ENCODE measurements around the gene BEND7. TPM values are rescaled to one million over a fixed set of nuclear protein-coding genes. Genes with fewer than 3 reads are reported as not detected.

BEND7 gene
- total and polyA plus RNA-seq, 9 of the 15 experiments (the other 6 are each of a cell fraction or from before 2014, with no cell fraction given) = 1.3 to 11.4 (median 5.2) TPM

DNA sequence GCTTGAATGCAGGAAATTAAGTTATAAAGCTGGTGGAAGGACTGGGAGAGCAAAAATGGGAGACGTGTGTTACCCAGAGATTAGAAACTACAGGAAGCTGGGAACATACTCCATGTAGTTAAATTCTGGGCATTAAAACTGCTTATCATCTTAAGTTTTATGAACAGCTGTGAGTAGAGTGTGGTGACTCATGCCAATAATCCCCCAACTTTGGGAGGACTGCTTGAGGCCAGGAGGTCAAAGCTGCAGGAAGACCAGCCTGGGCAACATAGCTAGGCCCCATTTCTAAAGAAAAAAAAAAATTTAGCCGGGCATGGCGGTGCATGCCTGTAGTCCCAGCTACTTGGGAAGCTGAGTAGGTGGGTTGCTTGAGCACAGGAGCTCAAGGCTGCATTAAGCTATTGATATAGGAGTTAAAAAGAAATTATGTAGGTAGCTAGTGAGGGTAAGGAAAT lies 124.5 kb downstream of the BEND7 start (continued):
- TF ChIP-seq, protein P1, sequence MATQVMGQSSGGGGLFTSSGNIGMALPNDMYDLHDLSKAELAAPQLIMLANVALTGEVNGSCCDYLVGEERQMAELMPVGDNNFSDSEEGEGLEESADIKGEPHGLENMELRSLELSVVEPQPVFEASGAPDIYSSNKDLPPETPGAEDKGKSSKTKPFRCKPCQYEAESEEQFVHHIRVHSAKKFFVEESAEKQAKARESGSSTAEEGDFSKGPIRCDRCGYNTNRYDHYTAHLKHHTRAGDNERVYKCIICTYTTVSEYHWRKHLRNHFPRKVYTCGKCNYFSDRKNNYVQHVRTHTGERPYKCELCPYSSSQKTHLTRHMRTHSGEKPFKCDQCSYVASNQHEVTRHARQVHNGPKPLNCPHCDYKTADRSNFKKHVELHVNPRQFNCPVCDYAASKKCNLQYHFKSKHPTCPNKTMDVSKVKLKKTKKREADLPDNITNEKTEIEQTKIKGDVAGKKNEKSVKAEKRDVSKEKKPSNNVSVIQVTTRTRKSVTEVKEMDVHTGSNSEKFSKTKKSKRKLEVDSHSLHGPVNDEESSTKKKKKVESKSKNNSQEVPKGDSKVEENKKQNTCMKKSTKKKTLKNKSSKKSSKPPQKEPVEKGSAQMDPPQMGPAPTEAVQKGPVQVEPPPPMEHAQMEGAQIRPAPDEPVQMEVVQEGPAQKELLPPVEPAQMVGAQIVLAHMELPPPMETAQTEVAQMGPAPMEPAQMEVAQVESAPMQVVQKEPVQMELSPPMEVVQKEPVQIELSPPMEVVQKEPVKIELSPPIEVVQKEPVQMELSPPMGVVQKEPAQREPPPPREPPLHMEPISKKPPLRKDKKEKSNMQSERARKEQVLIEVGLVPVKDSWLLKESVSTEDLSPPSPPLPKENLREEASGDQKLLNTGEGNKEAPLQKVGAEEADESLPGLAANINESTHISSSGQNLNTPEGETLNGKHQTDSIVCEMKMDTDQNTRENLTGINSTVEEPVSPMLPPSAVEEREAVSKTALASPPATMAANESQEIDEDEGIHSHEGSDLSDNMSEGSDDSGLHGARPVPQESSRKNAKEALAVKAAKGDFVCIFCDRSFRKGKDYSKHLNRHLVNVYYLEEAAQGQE (IDR thresholded peaks at IDR 0.05; ENCODE audit: borderline replicate concordance) = peak; percentile 9; the same call in 1 of the 2 replicates
- TF ChIP-seq, protein P1 (CRISPR knock-in tag; IDR thresholded peaks at IDR 0.05; ENCODE audit: low read depth) = no peak
- peak; percentile 95 for TF ChIP-seq GATAD2B (IDR thresholded peaks at IDR 0.05; ENCODE audit: borderline replicate concordance)
- TF ChIP-seq HLTF (IDR thresholded peaks at IDR 0.05) = no peak; the same call in 1 of the 2 replicates
- TF ChIP-seq, protein P2, sequence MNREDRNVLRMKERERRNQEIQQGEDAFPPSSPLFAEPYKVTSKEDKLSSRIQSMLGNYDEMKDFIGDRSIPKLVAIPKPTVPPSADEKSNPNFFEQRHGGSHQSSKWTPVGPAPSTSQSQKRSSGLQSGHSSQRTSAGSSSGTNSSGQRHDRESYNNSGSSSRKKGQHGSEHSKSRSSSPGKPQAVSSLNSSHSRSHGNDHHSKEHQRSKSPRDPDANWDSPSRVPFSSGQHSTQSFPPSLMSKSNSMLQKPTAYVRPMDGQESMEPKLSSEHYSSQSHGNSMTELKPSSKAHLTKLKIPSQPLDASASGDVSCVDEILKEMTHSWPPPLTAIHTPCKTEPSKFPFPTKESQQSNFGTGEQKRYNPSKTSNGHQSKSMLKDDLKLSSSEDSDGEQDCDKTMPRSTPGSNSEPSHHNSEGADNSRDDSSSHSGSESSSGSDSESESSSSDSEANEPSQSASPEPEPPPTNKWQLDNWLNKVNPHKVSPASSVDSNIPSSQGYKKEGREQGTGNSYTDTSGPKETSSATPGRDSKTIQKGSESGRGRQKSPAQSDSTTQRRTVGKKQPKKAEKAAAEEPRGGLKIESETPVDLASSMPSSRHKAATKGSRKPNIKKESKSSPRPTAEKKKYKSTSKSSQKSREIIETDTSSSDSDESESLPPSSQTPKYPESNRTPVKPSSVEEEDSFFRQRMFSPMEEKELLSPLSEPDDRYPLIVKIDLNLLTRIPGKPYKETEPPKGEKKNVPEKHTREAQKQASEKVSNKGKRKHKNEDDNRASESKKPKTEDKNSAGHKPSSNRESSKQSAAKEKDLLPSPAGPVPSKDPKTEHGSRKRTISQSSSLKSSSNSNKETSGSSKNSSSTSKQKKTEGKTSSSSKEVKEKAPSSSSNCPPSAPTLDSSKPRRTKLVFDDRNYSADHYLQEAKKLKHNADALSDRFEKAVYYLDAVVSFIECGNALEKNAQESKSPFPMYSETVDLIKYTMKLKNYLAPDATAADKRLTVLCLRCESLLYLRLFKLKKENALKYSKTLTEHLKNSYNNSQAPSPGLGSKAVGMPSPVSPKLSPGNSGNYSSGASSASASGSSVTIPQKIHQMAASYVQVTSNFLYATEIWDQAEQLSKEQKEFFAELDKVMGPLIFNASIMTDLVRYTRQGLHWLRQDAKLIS (CRISPR knock-in tag; IDR thresholded peaks at IDR 0.05) = no peak
- peak; percentile 96 for TF ChIP-seq CBFA2T2 (conservative IDR thresholded peaks at IDR 0.05)
- no peak for TF ChIP-seq SIX5 (IDR thresholded peaks at IDR 0.05; ENCODE audit: borderline replicate concordance in 1 of 2, insufficient read depth in 1 of 2, low read depth in 1 of 2, low read length in 2 of 2)
- TF ChIP-seq NUFIP1 (IDR thresholded peaks at IDR 0.05; ENCODE audit: partially characterized antibody) = no peak
- TF ChIP-seq MTA1 (IDR thresholded peaks at IDR 0.05; ENCODE audit: borderline replicate concordance) = peak; percentile 48; the same call in 1 of the 2 replicates
- peak; percentile 73 for TF ChIP-seq CCNT2 (IDR thresholded peaks at IDR 0.05; ENCODE audit: borderline replicate concordance, extremely low read depth, insufficient read length, low read depth, low read length)
- no peak for TF ChIP-seq POLR3A (IDR thresholded peaks at IDR 0.05; ENCODE audit: borderline replicate concordance, extremely low read depth, insufficient read depth, insufficient read length)
- TF ChIP-seq, protein P3, sequence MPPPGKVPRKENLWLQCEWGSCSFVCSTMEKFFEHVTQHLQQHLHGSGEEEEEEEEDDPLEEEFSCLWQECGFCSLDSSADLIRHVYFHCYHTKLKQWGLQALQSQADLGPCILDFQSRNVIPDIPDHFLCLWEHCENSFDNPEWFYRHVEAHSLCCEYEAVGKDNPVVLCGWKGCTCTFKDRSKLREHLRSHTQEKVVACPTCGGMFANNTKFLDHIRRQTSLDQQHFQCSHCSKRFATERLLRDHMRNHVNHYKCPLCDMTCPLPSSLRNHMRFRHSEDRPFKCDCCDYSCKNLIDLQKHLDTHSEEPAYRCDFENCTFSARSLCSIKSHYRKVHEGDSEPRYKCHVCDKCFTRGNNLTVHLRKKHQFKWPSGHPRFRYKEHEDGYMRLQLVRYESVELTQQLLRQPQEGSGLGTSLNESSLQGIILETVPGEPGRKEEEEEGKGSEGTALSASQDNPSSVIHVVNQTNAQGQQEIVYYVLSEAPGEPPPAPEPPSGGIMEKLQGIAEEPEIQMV (tag; conservative IDR thresholded peaks at IDR 0.05; ENCODE audit: low read depth) = no peak
- peak; percentile 96 for TF ChIP-seq TCF3 (CRISPR knock-in tag; IDR thresholded peaks at IDR 0.05)
- no peak for TF ChIP-seq RBM15 (IDR thresholded peaks at IDR 0.05; ENCODE audit: insufficient read depth, low read length)
- TF ChIP-seq TEAD1 (CRISPR knock-in tag; IDR thresholded peaks at IDR 0.05) = peak in 1 of 2 experiments; percentile 81; a peak in 2 of 4 replicates

All from K562 (cell line).